ENCODE results near the gene RGMA. TPM values are rescaled to one million over a fixed set of nuclear protein-coding genes. Genes with fewer than 3 reads are reported as not detected.

RGMA gene
- total and polyA plus RNA-seq, 2 of the 8 experiments (the other 6 are each of a cell fraction or from before 2014, with no cell fraction given): 19.9 to 39.8 TPM

DNA sequence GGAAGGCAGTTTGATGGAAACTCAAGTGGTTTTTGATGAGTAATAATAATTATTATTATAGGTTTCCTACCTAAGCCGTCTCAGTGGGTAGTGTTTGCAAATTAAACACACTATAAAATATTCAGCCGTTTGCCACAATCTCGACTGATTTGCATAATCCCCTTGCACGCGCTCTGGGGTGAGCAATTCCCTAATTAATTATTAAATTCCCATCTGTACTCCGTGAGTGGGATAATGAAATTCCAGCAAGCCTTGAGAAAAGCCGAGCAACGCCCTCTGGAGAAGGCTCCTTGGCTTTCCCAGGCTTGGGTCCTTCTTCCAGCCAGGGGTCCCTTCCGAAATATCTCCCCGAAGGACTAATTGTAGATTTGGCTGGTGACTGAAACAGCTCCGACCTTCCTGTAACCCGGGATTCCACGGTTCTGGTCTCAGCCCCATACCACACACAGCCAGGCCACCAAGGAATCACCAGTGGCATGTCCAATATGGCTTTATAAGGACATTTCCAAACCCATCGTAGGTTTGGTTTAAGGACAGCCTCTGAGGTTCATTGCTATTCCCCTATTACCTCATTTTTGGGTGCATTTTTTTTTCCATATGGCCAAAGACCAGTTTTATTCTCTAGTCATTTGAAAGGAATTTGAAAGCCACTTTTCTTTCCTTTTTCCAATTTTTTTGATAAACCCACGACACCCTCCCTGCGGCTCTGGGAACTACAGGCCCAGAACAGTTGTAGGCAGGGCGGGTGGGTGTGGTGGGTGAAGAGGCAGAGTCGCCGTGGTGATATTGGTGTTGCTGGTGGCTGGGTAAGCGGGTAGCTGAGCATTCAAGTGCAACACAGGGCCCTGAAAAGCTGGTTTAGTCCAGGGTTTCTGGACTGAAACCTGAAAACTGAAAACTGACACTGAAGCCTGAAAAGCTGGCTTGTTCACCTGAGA, 33.2 kb upstream of the RGMA start (continued):
- TF ChIP-seq, protein P1, sequence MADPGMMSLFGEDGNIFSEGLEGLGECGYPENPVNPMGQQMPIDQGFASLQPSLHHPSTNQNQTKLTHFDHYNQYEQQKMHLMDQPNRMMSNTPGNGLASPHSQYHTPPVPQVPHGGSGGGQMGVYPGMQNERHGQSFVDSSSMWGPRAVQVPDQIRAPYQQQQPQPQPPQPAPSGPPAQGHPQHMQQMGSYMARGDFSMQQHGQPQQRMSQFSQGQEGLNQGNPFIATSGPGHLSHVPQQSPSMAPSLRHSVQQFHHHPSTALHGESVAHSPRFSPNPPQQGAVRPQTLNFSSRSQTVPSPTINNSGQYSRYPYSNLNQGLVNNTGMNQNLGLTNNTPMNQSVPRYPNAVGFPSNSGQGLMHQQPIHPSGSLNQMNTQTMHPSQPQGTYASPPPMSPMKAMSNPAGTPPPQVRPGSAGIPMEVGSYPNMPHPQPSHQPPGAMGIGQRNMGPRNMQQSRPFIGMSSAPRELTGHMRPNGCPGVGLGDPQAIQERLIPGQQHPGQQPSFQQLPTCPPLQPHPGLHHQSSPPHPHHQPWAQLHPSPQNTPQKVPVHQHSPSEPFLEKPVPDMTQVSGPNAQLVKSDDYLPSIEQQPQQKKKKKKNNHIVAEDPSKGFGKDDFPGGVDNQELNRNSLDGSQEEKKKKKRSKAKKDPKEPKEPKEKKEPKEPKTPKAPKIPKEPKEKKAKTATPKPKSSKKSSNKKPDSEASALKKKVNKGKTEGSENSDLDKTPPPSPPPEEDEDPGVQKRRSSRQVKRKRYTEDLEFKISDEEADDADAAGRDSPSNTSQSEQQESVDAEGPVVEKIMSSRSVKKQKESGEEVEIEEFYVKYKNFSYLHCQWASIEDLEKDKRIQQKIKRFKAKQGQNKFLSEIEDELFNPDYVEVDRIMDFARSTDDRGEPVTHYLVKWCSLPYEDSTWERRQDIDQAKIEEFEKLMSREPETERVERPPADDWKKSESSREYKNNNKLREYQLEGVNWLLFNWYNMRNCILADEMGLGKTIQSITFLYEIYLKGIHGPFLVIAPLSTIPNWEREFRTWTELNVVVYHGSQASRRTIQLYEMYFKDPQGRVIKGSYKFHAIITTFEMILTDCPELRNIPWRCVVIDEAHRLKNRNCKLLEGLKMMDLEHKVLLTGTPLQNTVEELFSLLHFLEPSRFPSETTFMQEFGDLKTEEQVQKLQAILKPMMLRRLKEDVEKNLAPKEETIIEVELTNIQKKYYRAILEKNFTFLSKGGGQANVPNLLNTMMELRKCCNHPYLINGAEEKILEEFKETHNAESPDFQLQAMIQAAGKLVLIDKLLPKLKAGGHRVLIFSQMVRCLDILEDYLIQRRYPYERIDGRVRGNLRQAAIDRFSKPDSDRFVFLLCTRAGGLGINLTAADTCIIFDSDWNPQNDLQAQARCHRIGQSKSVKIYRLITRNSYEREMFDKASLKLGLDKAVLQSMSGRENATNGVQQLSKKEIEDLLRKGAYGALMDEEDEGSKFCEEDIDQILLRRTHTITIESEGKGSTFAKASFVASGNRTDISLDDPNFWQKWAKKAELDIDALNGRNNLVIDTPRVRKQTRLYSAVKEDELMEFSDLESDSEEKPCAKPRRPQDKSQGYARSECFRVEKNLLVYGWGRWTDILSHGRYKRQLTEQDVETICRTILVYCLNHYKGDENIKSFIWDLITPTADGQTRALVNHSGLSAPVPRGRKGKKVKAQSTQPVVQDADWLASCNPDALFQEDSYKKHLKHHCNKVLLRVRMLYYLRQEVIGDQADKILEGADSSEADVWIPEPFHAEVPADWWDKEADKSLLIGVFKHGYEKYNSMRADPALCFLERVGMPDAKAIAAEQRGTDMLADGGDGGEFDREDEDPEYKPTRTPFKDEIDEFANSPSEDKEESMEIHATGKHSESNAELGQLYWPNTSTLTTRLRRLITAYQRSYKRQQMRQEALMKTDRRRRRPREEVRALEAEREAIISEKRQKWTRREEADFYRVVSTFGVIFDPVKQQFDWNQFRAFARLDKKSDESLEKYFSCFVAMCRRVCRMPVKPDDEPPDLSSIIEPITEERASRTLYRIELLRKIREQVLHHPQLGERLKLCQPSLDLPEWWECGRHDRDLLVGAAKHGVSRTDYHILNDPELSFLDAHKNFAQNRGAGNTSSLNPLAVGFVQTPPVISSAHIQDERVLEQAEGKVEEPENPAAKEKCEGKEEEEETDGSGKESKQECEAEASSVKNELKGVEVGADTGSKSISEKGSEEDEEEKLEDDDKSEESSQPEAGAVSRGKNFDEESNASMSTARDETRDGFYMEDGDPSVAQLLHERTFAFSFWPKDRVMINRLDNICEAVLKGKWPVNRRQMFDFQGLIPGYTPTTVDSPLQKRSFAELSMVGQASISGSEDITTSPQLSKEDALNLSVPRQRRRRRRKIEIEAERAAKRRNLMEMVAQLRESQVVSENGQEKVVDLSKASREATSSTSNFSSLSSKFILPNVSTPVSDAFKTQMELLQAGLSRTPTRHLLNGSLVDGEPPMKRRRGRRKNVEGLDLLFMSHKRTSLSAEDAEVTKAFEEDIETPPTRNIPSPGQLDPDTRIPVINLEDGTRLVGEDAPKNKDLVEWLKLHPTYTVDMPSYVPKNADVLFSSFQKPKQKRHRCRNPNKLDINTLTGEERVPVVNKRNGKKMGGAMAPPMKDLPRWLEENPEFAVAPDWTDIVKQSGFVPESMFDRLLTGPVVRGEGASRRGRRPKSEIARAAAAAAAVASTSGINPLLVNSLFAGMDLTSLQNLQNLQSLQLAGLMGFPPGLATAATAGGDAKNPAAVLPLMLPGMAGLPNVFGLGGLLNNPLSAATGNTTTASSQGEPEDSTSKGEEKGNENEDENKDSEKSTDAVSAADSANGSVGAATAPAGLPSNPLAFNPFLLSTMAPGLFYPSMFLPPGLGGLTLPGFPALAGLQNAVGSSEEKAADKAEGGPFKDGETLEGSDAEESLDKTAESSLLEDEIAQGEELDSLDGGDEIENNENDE (IDR thresholded peaks at IDR 0.05; ENCODE audit: insufficient replicate concordance, low read length): no peak
- TF ChIP-seq NRF1 (IDR thresholded peaks at IDR 0.05; ENCODE audit: low read depth, low read length) (no peak), HDAC6 (IDR thresholded peaks at IDR 0.05; ENCODE audit: low read depth, low read length) (no peak)

All from H1 (cell line).